Keratinocyte (primary cell): Measurements from ENCODE around the gene RNLS. TPM values are rescaled to one million over a fixed set of nuclear protein-coding genes. Genes with fewer than 3 reads are reported as not detected.

Source experiments
- DNase-seq: peaks from one replicate; pipeline ENCODE4 v3.0.0-alpha.2; 2011; ENCODE audit warnings: low read depth, missing footprints, low spot score
- FAIRE-seq: peaks from 2 replicates; lab custom pipeline; 2011; peaks lifted over from hg19 to GRCh38; lab: Jason Lieb, UNC
- H2AFZ ChIP-seq: 2 replicates; pipeline ENCODE4 v1.6.0; 2012; ENCODE audit warnings: low read length, control low read depth, inconsistent platforms; ENCODE audit not compliant: control insufficient read depth
- H3K27ac ChIP-seq: 2 replicates; pipeline ENCODE4 v1.5.1; 2011; ENCODE audit warnings: low read length; ENCODE audit not compliant: control insufficient read depth, insufficient read depth
- H3K27me3 ChIP-seq: 3 replicates; pipeline ENCODE4 v1.6.0; 2011; ENCODE audit warnings: low read length; ENCODE audit not compliant: control insufficient read depth, insufficient read depth; ENCODE audit errors: extremely low read depth
- H3K36me3 ChIP-seq, 2 experiments: 2 replicates in 1 of 2; 3 replicates in 1 of 2; pipeline ENCODE4 v1.5.1; 2011; ENCODE audit warnings: low read length in 2 of 2, mild to moderate bottlenecking in 1 of 2; ENCODE audit not compliant: control insufficient read depth in 2 of 2, insufficient read depth in 2 of 2; ENCODE audit errors: extremely low read depth in 1 of 2
- H3K4me1 ChIP-seq: 3 replicates; pipeline ENCODE4 v1.5.1; 2011; ENCODE audit warnings: low read length; ENCODE audit not compliant: control insufficient read depth, insufficient read depth; ENCODE audit errors: extremely low read depth
- H3K4me2 ChIP-seq: 3 replicates; pipeline ENCODE4 v1.6.0; 2011; ENCODE audit warnings: low read depth, low read length; ENCODE audit not compliant: control insufficient read depth, insufficient read depth; ENCODE audit errors: extremely low read depth
- H3K4me3 ChIP-seq, 3 experiments: fragments of 200-600 bp in 1 of 3; sonication (generic) in 1 of 3; 2 replicates in 2 of 3; 3 replicates in 1 of 3; pipeline ENCODE4 v1.5.1; 2011 to 2016; ENCODE audit warnings: low read length in 3 of 3, mild to moderate bottlenecking in 3 of 3, control low read depth in 2 of 3, inconsistent platforms in 1 of 3, low read depth in 1 of 3, mixed read lengths in 1 of 3, mixed run types in 1 of 3, moderate library complexity in 1 of 3; ENCODE audit not compliant: control insufficient read depth in 2 of 3, insufficient read depth in 2 of 3; ENCODE audit errors: extremely low read depth in 1 of 3
- H3K79me2 ChIP-seq: 2 replicates; pipeline ENCODE4 v1.6.0; 2012; ENCODE audit warnings: low read length; ENCODE audit not compliant: control insufficient read depth, insufficient read depth
- H3K9ac ChIP-seq: 3 replicates; pipeline ENCODE4 v1.6.0; 2011; ENCODE audit warnings: low read length; ENCODE audit not compliant: control insufficient read depth, insufficient read depth; ENCODE audit errors: extremely low read depth
- H3K9me1 ChIP-seq: 3 replicates; pipeline ENCODE4 v1.6.0; 2011; ENCODE audit warnings: low read length; ENCODE audit not compliant: control insufficient read depth, insufficient read depth; ENCODE audit errors: extremely low read depth
- H3K9me3 ChIP-seq: 2 replicates; pipeline ENCODE4 v1.5.1; 2012; ENCODE audit warnings: low read depth, low read length; ENCODE audit not compliant: control insufficient read depth
- H4K20me1 ChIP-seq: 3 replicates; pipeline ENCODE4 v1.6.0; 2011; ENCODE audit warnings: low read length; ENCODE audit not compliant: control insufficient read depth, insufficient read depth; ENCODE audit errors: extremely low read depth
- CTCF ChIP-seq, 3 experiments: IDR thresholded peaks in 1 of 3; conservative IDR thresholded peaks in 1 of 3; optimal IDR thresholded peaks in 1 of 3; 2 replicates in 2 of 3; 3 replicates in 1 of 3; pipeline versions ENCODE3 to v1.5.1; 2011; ENCODE audit warnings: low read length in 3 of 3, mild to moderate bottlenecking in 3 of 3, moderate library complexity in 2 of 3, control low read depth in 1 of 3, inconsistent platforms in 1 of 3; ENCODE audit not compliant: insufficient read depth in 2 of 3; ENCODE audit errors: extremely low read depth in 1 of 3
- EZH2 ChIP-seq: IDR thresholded peaks from one replicate; pipeline ENCODE4 v1.6.1; 2012; ENCODE audit warnings: inconsistent platforms, mild to moderate bottlenecking, low read length, moderate library complexity
- dilution Hi-C: fragments of 300-500 bp; cut with MboI; formaldehyde crosslinking; loops from one replicate; pipeline ENCODE4 v1.7.0; 2020; ENCODE audit warnings: low sequenced_read_pairs; ENCODE audit not compliant: extremely low pct_ligation_motif_present
- polyA plus RNA-seq, 5 experiments: library from polyadenylated mRNA; depleted of rRNA in 3 of 5; stranded (reverse) in 3 of 5; stranded (forward) in 1 of 5; unstranded in 1 of 5; fragments of >200 nt; gene quantifications; 1 replicate in 1 of 5; 2 replicates in 3 of 5; 3 replicates in 1 of 5; pipeline versions ENCODE4 v1.2.1 to v1.2.3, GENCODE V29; 2011 to 2012; ENCODE audit warnings: missing spikeins in 2 of 5, low read depth in 1 of 5, low replicate concordance in 1 of 5

The RNLS gene
- polyA plus RNA-seq, 1 donor (not counting 4 experiments of a cell fraction or from before 2014, with no cell fraction given), result 6.8 TPM

GRCh38 chr10:88236121-88236743 lies 346.9 kb downstream of the RNLS start:
- H2AFZ ChIP-seq, result no peak overlapping the region
- FAIRE-seq, result no peak
- TF ChIP-seq EZH2, result no peak
- no peak for TF ChIP-seq CTCF (optimal IDR thresholded peaks at IDR 0.05 in 1 of 3, IDR thresholded peaks at IDR 0.05 in 1 of 3, conservative IDR thresholded peaks at IDR 0.05 in 1 of 3; ENCODE audit: extremely low read depth in 1 of 3, insufficient read depth in 2 of 3, low read length in 3 of 3)
- no peak overlapping the region for H3K4me2 ChIP-seq
- no peaks in the 10 kb centered on the region for H4K20me1 ChIP-seq
- no peaks in the 10 kb centered on the region for H3K9me3 ChIP-seq
- H3K79me2 ChIP-seq, result no peaks in the 10 kb centered on the region
- no peaks in the 10 kb centered on the region for H3K4me1 ChIP-seq
- no peaks in the 10 kb centered on the region for H3K27me3 ChIP-seq
- DNase-seq, result no peak
- H3K27ac ChIP-seq, result no peak overlapping the region
- no peak overlapping the region for H3K9ac ChIP-seq
- no peak overlapping the region for H3K4me3 ChIP-seq
- no peaks in the 10 kb centered on the region for H3K36me3 ChIP-seq
- dilution Hi-C loops, result no loop called here
- H3K9me1 ChIP-seq, result no peaks in the 10 kb centered on the region

- no peaks in the 10 kb centered on the region for H4K20me1 ChIP-seq
- no peak overlapping the region for H3K27ac ChIP-seq
- H3K4me2 ChIP-seq, result no peak overlapping the region
- no peak overlapping the region for H2AFZ ChIP-seq
- TF ChIP-seq CTCF (optimal IDR thresholded peaks at IDR 0.05 in 1 of 3, IDR thresholded peaks at IDR 0.05 in 1 of 3, conservative IDR thresholded peaks at IDR 0.05 in 1 of 3; ENCODE audit: extremely low read depth in 1 of 3, insufficient read depth in 2 of 3, low read length in 3 of 3), result no peak
- no peak for TF ChIP-seq EZH2
- FAIRE-seq, result no peak
- no peaks in the 10 kb centered on the region for H3K9me1 ChIP-seq
- H3K79me2 ChIP-seq, result no peaks in the 10 kb centered on the region
- H3K36me3 ChIP-seq, result no peaks in the 10 kb centered on the region
- no peak overlapping the region for H3K9ac ChIP-seq
- no peaks in the 10 kb centered on the region for H3K9me3 ChIP-seq
- H3K27me3 ChIP-seq, result no peaks in the 10 kb centered on the region
- dilution Hi-C loops, result no loop called here
- H3K4me1 ChIP-seq, result no peaks in the 10 kb centered on the region
- no peak overlapping the region for H3K4me3 ChIP-seq
- no peak for DNase-seq
Observed at GRCh38 chr10:88234297-88234696, 348.8 kb downstream of the RNLS start.
